HG02623 (cell line): ENCODE results near the gene SYCE1L.
"Not testable (repeated sequence)": the region's sequence is repeated elsewhere in the genome, so short reads cannot be mapped to it uniquely, and the experiment has no call there.

Experiments used
- ATAC-seq: cut with Tn5 transposase; IDR thresholded peaks from one replicate; pipeline ENCODE4 v1.9.1; 2021; ENCODE audit warnings: moderate library complexity; ENCODE audit not compliant: unreplicated experiment

The SYCE1L gene

GRCh38 chr16:77242471-77242870 is 43.3 kb downstream of the SYCE1L start:
- ATAC-seq = not testable (repeated sequence)

GRCh38 chr16:77246150-77246549 is 46.9 kb downstream of the SYCE1L start:
- no peak for ATAC-seq

- ATAC-seq = no peak
Observed at GRCh38 chr16:77250400-77250799, 51.2 kb downstream of the SYCE1L start.
